HepG2 (cell line): ENCODE data around the gene EFCAB8. TPM values are rescaled to one million over a fixed set of nuclear protein-coding genes. Genes with fewer than 3 reads are reported as not detected.

Experiments
- ATAC-seq: fragments of 200-7000 bp; cut with Tn5 transposase; 3 replicates; pipeline ENCODE4 v1.9.1; 2020; ENCODE audit warnings: mild to moderate bottlenecking, moderate library complexity
- BruUV-seq: library from RNA; stranded (reverse); fragments of 400-500 nt; replicated peaks from 2 replicates; lab custom pipeline; 2021; lab: Mats Ljungman, UMichigan
- CTCF ChIA-PET: fragments of 300-600 bp; formaldehyde crosslinking; extraction: SDS; loops from one replicate; lab custom pipeline; 2021; ENCODE audit warnings: low total read pairs, inconsistent platforms, low intra/inter-chr PET ratio; lab: Yijun Ruan, JAX
- POLR2A ChIA-PET: fragments of 350-600 bp; sonication (Branson Sonifier 250); formaldehyde crosslinking; loops from one replicate; lab custom pipeline; 2020; ENCODE audit warnings: antibody characterized with exemption, inconsistent platforms; lab: Yijun Ruan, JAX
- DNase-seq: peaks from one replicate; pipeline ENCODE4 v3.0.0-alpha.2; 2015; ENCODE audit warnings: low spot score
- FAIRE-seq: peaks from 3 replicates; lab custom pipeline; 2011; peaks lifted over from hg19 to GRCh38; lab: Jason Lieb, UNC
- H2AFZ ChIP-seq: one replicate; pipeline ENCODE4 v1.6.1; 2011; ENCODE audit warnings: low read length, inconsistent platforms
- H3K27ac ChIP-seq: fragments of 300-600 bp; 3 replicates; pipeline ENCODE4 v1.8.0; 2011; ENCODE audit warnings: mixed run types, mild to moderate bottlenecking, mixed read lengths, low read length, inconsistent platforms; ENCODE audit not compliant: insufficient read depth; ENCODE audit errors: extremely low read length
- H3K27me3 ChIP-seq, 2 experiments: fragments of 200-600 bp in 1 of 2; 2 replicates in 1 of 2; 3 replicates in 1 of 2; pipeline versions ENCODE4 v1.6.0 to v1.8.0; 2011; ENCODE audit warnings: low read length in 2 of 2, mild to moderate bottlenecking in 2 of 2, moderate library complexity in 2 of 2, inconsistent platforms in 1 of 2; ENCODE audit not compliant: insufficient read depth in 2 of 2, control insufficient read depth in 1 of 2
- H3K36me3 ChIP-seq, 2 experiments: fragments of 200-600 bp in 1 of 2; replicated peaks in 1 of 2; 2 replicates in 1 of 2; 3 replicates in 1 of 2; pipeline versions ENCODE4 v1.5.1 to v1.8.0; 2011; ENCODE audit warnings: low read length in 2 of 2, inconsistent platforms in 1 of 2; ENCODE audit not compliant: insufficient read depth in 2 of 2, control insufficient read depth in 1 of 2
- H3K4me1 ChIP-seq: 2 replicates; pipeline ENCODE4 v1.5.1; 2012; ENCODE audit warnings: low read length, inconsistent platforms; ENCODE audit not compliant: insufficient read depth
- H3K4me2 ChIP-seq: 2 replicates; pipeline ENCODE4 v1.6.0; 2011; ENCODE audit warnings: low read depth, low read length, inconsistent platforms
- H3K4me3 ChIP-seq, 3 experiments: fragments of 200-600 bp in 1 of 3; sonication (generic), shearing (Covaris generic) in 1 of 3; replicated peaks in 1 of 3; 2 replicates each; pipeline ENCODE4 v1.5.1; 2011 to 2016; ENCODE audit warnings: low read length in 3 of 3, inconsistent platforms in 2 of 3, low read depth in 2 of 3, mild to moderate bottlenecking in 2 of 3, control low read depth in 1 of 3, mixed read lengths in 1 of 3; ENCODE audit not compliant: insufficient read depth in 1 of 3
- H3K79me2 ChIP-seq: one replicate; pipeline ENCODE4 v1.6.1; 2011; ENCODE audit warnings: low read length, inconsistent platforms; ENCODE audit not compliant: insufficient read depth
- H3K9ac ChIP-seq: 2 replicates; pipeline ENCODE4 v1.6.0; 2011; ENCODE audit warnings: mild to moderate bottlenecking, low read depth, low read length, inconsistent platforms; ENCODE audit not compliant: insufficient read depth
- H3K9me3 ChIP-seq: 2 replicates; pipeline ENCODE4 v1.5.1; 2012; ENCODE audit warnings: mild to moderate bottlenecking, low read length
- H4K20me1 ChIP-seq: 2 replicates; pipeline ENCODE4 v1.6.0; 2011; ENCODE audit warnings: inconsistent platforms, mild to moderate bottlenecking, low read length, moderate library complexity; ENCODE audit not compliant: insufficient read depth
- ZNF12 ChIP-seq: sonication (generic); formaldehyde crosslinking; IDR thresholded peaks from 2 replicates; pipeline ENCODE4 v1.5.0; 2020; ENCODE audit warnings: missing genetic modification reagents
- ZNF562 ChIP-seq: sonication (generic); formaldehyde crosslinking; IDR thresholded peaks from 2 replicates; pipeline ENCODE4 v1.8.0; 2022; ENCODE audit warnings: missing genetic modification reagents, borderline replicate concordance
- ZNF660 ChIP-seq: sonication (generic); formaldehyde crosslinking; IDR thresholded peaks from 2 replicates; pipeline ENCODE4 v1.5.1; 2020; ENCODE audit warnings: mild to moderate bottlenecking, low read depth, missing genetic modification reagents, borderline replicate concordance
- ZSCAN25 ChIP-seq: sonication (generic); formaldehyde crosslinking; IDR thresholded peaks from 2 replicates; pipeline ENCODE4 v1.8.0; 2022; ENCODE audit warnings: mild to moderate bottlenecking, missing genetic modification reagents
- WGBS: methylation state at CpG from one replicate; pipeline ENCODE4 v1.1.6; 2017; ENCODE audit warnings: low lambda C conversion rate; 5-methylcytosine and 5-hydroxymethylcytosine counted together
- in situ Hi-C: cut with HindIII; loops from 2 replicates; pipeline ENCODE4 v1.10.0; 2017; ENCODE audit warnings: low pct_unique_long_range_greater_than_20kb; ENCODE audit not compliant: extremely low pct_ligation_motif_present
- intact Hi-C: fragments of 100-400 bp; cut with micrococcal nuclease; formaldehyde crosslinking; loops from one replicate; pipeline ENCODE4 v1.10.0; 2022; ENCODE audit not compliant: unreplicated experiment
- polyA plus RNA-seq, 8 experiments: library from polyadenylated mRNA; depleted of rRNA in 3 of 8; stranded (reverse) in 7 of 8; unstranded in 1 of 8; fragments of >200 nt; fragmentation: Illumina TruSeq in 4 of 8; extraction: Trizol in 4 of 8; gene quantifications; 2 replicates each; pipeline versions ENCODE4 v1.2.1 to v1.2.3, GENCODE V29; 2011 to 2016; ENCODE audit warnings: low read depth in 4 of 8, missing spikeins in 1 of 8, mixed read lengths in 1 of 8; ENCODE audit not compliant: insufficient read depth in 1 of 8
- total RNA-seq, 5 experiments: library from RNA; depleted of rRNA; stranded (reverse); fragments of >200 nt; fragmentation: Illumina TruSeq; extraction: Trizol; gene quantifications; 2 replicates each; pipeline ENCODE4 v1.2.3, GENCODE V29; 2016; ENCODE audit warnings: low read depth in 1 of 5
- TF ChIP-seq, protein P1 (sequence below): IDR thresholded peaks from 2 replicates; pipeline ENCODE4 v1.6.1; 2016; ENCODE audit warnings: low read depth, control low read depth
- TF ChIP-seq, protein P2 (sequence below): sonication (generic); formaldehyde crosslinking; IDR thresholded peaks from 2 replicates; pipeline ENCODE4 v1.8.1; 2023; ENCODE audit warnings: mild to moderate bottlenecking, missing genetic modification reagents
- TF ChIP-seq, protein P3 (sequence below): sonication (generic); formaldehyde crosslinking; IDR thresholded peaks from 2 replicates; pipeline ENCODE4 v1.5.1; 2020; ENCODE audit warnings: mild to moderate bottlenecking, missing genetic modification reagents, borderline replicate concordance

Gene EFCAB8
- total and polyA plus RNA-seq, 2 of the 13 experiments (the other 11 are each of a cell fraction or from before 2014, with no cell fraction given), result 0.15 to 0.22 TPM

DNA sequence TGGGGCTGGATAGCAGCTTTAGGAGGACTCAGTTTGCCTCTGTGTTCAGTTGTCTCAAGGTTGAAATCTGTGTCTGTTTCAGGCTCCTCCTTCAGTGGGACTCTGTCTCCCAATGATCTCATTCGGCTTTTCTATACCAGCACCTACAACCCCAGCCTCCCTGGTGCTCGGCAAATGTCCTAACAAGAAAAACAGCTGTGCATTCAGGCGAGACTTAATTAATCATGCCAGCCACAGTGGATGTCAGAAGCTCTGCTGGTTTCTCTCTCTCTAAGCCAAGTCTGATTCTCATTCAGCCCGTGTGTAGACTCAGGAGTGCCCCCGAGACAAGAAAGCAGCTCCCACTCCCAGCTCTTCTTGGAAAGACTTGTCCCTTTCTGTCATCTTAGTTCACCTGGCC lies 98.7 kb downstream of the EFCAB8 start:
- no peak for TF ChIP-seq ZNF12 (CRISPR knock-in tag)
- TF ChIP-seq, protein P1, sequence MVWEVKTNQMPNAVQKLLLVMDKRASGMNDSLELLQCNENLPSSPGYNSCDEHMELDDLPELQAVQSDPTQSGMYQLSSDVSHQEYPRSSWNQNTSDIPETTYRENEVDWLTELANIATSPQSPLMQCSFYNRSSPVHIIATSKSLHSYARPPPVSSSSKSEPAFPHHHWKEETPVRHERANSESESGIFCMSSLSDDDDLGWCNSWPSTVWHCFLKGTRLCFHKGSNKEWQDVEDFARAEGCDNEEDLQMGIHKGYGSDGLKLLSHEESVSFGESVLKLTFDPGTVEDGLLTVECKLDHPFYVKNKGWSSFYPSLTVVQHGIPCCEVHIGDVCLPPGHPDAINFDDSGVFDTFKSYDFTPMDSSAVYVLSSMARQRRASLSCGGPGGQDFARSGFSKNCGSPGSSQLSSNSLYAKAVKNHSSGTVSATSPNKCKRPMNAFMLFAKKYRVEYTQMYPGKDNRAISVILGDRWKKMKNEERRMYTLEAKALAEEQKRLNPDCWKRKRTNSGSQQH (CRISPR knock-in tag), result no peak
- no peak for TF ChIP-seq ZSCAN25 (CRISPR knock-in tag)
- TF ChIP-seq, protein P2, sequence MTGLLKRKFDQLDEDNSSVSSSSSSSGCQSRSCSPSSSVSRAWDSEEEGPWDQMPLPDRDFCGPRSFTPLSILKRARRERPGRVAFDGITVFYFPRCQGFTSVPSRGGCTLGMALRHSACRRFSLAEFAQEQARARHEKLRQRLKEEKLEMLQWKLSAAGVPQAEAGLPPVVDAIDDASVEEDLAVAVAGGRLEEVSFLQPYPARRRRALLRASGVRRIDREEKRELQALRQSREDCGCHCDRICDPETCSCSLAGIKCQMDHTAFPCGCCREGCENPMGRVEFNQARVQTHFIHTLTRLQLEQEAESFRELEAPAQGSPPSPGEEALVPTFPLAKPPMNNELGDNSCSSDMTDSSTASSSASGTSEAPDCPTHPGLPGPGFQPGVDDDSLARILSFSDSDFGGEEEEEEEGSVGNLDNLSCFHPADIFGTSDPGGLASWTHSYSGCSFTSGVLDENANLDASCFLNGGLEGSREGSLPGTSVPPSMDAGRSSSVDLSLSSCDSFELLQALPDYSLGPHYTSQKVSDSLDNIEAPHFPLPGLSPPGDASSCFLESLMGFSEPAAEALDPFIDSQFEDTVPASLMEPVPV, result no peak
- Histone ChIP-seq H3K9ac (no peak overlapping the region), H3K9me3 (peaks cover 6% of the 10 kb centered on the region; the same call in 1 of the 2 replicates), H3K79me2 (no peaks in the 10 kb centered on the region), H3K27ac (no peak overlapping the region), H3K4me2 (no peak overlapping the region), H3K4me3 (no peak overlapping the region), H3K4me1 (no peaks in the 10 kb centered on the region), H4K20me1 (no peaks in the 10 kb centered on the region), H3K36me3 (no peaks in the 10 kb centered on the region), H2AFZ (no peak overlapping the region), H3K27me3 (peaks cover 11 to 41% of the 10 kb centered on the region in 2 experiments)
- WGBS, result 10% methylated on average over 5 of the region's 5 CpGs
- intact Hi-C loops (no loop called here), in situ Hi-C loops (no loop called here)
- no TSS peak for BruUV-seq
- ATAC-seq (no peak), DNase-seq (no peak), FAIRE-seq (no peak)
- ChIA-PET POLR2A (no interaction called here), CTCF (no interaction called here)

DNA sequence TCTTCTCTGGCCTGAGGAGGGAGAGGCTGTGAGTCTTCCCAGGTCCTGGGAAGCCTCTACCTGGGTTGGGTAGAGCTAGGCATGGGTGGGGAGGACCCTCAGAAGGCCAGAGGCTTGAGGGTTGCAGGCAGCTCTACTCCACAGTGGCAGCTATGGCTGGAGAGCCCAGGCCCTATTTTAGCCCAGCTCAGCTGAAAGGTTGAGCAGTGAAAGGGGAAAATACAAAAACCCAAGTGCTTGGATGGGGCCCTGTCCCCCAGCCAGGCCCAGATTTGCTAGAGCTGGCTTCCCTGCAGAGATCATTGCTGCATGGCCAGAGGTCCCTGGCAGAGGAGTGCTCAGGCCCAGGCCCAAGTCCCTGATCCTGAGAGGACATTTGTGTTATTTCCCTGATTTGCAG lies 99.9 kb downstream of the EFCAB8 start:
- POLR2A ChIA-PET, result no interaction called here
- intact Hi-C loops (no loop called here), in situ Hi-C loops (no loop called here)
- Histone ChIP-seq H3K9me3 (peaks cover 6% of the 10 kb centered on the region; the same call in 1 of the 2 replicates), H3K4me1 (peaks cover 7% of the 10 kb centered on the region; the same call in 1 of the 2 replicates), H4K20me1 (no peaks in the 10 kb centered on the region), H3K79me2 (no peaks in the 10 kb centered on the region), H3K4me2 (no peak overlapping the region), H3K27ac (no peak overlapping the region), H3K9ac (no peak overlapping the region), H3K4me3 (no peak overlapping the region), H3K36me3 (no peaks in the 10 kb centered on the region), H3K27me3 (peaks cover 15 to 51% of the 10 kb centered on the region in 2 experiments), H2AFZ (no peak overlapping the region)
- ATAC-seq (no peak), FAIRE-seq (no peak), DNase-seq (no peak)
- no TSS peak for BruUV-seq
- CTCF ChIA-PET, result no interaction called here
- no peak for TF ChIP-seq ZNF562 (CRISPR knock-in tag)
- TF ChIP-seq, protein P3, sequence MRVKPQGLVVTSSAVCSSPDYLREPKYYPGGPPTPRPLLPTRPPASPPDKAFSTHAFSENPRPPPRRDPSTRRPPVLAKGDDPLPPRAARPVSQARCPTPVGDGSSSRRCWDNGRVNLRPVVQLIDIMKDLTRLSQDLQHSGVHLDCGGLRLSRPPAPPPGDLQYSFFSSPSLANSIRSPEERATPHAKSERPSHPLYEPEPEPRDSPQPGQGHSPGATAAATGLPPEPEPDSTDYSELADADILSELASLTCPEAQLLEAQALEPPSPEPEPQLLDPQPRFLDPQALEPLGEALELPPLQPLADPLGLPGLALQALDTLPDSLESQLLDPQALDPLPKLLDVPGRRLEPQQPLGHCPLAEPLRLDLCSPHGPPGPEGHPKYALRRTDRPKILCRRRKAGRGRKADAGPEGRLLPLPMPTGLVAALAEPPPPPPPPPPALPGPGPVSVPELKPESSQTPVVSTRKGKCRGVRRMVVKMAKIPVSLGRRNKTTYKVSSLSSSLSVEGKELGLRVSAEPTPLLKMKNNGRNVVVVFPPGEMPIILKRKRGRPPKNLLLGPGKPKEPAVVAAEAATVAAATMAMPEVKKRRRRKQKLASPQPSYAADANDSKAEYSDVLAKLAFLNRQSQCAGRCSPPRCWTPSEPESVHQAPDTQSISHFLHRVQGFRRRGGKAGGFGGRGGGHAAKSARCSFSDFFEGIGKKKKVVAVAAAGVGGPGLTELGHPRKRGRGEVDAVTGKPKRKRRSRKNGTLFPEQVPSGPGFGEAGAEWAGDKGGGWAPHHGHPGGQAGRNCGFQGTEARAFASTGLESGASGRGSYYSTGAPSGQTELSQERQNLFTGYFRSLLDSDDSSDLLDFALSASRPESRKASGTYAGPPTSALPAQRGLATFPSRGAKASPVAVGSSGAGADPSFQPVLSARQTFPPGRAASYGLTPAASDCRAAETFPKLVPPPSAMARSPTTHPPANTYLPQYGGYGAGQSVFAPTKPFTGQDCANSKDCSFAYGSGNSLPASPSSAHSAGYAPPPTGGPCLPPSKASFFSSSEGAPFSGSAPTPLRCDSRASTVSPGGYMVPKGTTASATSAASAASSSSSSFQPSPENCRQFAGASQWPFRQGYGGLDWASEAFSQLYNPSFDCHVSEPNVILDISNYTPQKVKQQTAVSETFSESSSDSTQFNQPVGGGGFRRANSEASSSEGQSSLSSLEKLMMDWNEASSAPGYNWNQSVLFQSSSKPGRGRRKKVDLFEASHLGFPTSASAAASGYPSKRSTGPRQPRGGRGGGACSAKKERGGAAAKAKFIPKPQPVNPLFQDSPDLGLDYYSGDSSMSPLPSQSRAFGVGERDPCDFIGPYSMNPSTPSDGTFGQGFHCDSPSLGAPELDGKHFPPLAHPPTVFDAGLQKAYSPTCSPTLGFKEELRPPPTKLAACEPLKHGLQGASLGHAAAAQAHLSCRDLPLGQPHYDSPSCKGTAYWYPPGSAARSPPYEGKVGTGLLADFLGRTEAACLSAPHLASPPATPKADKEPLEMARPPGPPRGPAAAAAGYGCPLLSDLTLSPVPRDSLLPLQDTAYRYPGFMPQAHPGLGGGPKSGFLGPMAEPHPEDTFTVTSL (CRISPR knock-in tag), result no peak
- TF ChIP-seq ZNF660 (CRISPR knock-in tag), result no peak
